B cell (primary cell): ENCODE measurements around the gene GHR. TPM values are rescaled to one million over a fixed set of nuclear protein-coding genes. Genes with fewer than 3 reads are reported as not detected.

Experiments
- ATAC-seq: fragments of 200-7000 bp; cut with Tn5 transposase; one replicate; pipeline ENCODE4 v1.10.0; 2021; ENCODE audit warnings: low read depth, mild to moderate bottlenecking, moderate number of reproducible peaks, moderate library complexity
- CTCF ChIA-PET: fragments of 350-600 bp; sonication (Branson Sonifier 250); formaldehyde crosslinking; loops from one replicate; lab custom pipeline; 2021; ENCODE audit warnings: antibody characterized with exemption, inconsistent platforms; lab: Charles Lee
- POLR2A ChIA-PET: fragments of 350-600 bp; sonication (Branson Sonifier 250); formaldehyde crosslinking; loops from one replicate; lab custom pipeline; 2021; ENCODE audit warnings: antibody characterized with exemption; lab: Charles Lee
- DNase-seq: peaks from one replicate; pipeline ENCODE4 v3.0.0; 2013
- H2AFZ ChIP-seq: 2 replicates; pipeline ENCODE4 v1.6.1; 2012; ENCODE audit warnings: mild to moderate bottlenecking, low read depth, low read length; ENCODE audit not compliant: insufficient read depth, poor library complexity, severe bottlenecking
- H3K27ac ChIP-seq, 2 donors: 1 replicate in 1 of 2; 2 replicates in 1 of 2; pipeline ENCODE4 v1.5.1; 2012 to 2013; ENCODE audit warnings: low read length in 2 of 2, mild to moderate bottlenecking in 2 of 2, moderate library complexity in 1 of 2
- H3K27me3 ChIP-seq, 4 experiments: fragments of 200-600 bp in 1 of 4; sonication (generic) in 1 of 4; replicated peaks in 1 of 4; 1 replicate in 2 of 4; 2 replicates in 2 of 4; pipeline versions ENCODE4 v1.6.1 to v1.7.0; 2013 to 2016; ENCODE audit warnings: low read length in 3 of 4, mild to moderate bottlenecking in 2 of 4, mixed read lengths in 1 of 4, moderate library complexity in 1 of 4; ENCODE audit not compliant: insufficient read depth in 4 of 4, control insufficient read depth in 3 of 4; ENCODE audit errors: control extremely low read depth in 1 of 4
- H3K36me3 ChIP-seq, 2 experiments: replicated peaks in 1 of 2; 1 replicate in 1 of 2; 2 replicates in 1 of 2; pipeline versions ENCODE4 v1.6.1 to v1.7.1; 2013; ENCODE audit warnings: low read length in 1 of 2; ENCODE audit not compliant: insufficient read depth in 2 of 2, control insufficient read depth in 1 of 2; ENCODE audit errors: control extremely low read depth in 1 of 2, extremely low read depth in 1 of 2
- H3K4me1 ChIP-seq, 2 donors: fragments of 200-600 bp in 1 of 2; sonication (generic) in 1 of 2; 1 replicate in 1 of 2; 2 replicates in 1 of 2; pipeline versions ENCODE4 v1.5.1 to v1.6.1; 2013 to 2017; ENCODE audit warnings: low read length in 2 of 2; ENCODE audit not compliant: control insufficient read depth in 2 of 2, insufficient read depth in 2 of 2
- H3K4me2 ChIP-seq: replicated peaks from 2 replicates; pipeline ENCODE3; 2012; ENCODE audit warnings: mild to moderate bottlenecking, low read depth, low read length; ENCODE audit not compliant: poor library complexity, severe bottlenecking
- H3K4me3 ChIP-seq, 5 experiments: fragments of 200-600 bp in 1 of 5; sonication (generic) in 1 of 5; 1 replicate in 3 of 5; 2 replicates in 2 of 5; pipeline versions ENCODE4 v1.5.1 to v1.7.0; 2011 to 2016; ENCODE audit warnings: low read length in 4 of 5, mild to moderate bottlenecking in 4 of 5, low read depth in 2 of 5, control low read depth in 1 of 5, moderate library complexity in 1 of 5; ENCODE audit not compliant: insufficient read depth in 1 of 5; ENCODE audit errors: control extremely low read depth in 1 of 5, extremely low read depth in 1 of 5
- H3K79me2 ChIP-seq: fragments of 200-600 bp; sonication (generic); one replicate; pipeline ENCODE4 v1.6.0; 2016; ENCODE audit warnings: low read length; ENCODE audit not compliant: control insufficient read depth, insufficient read depth
- H3K9ac ChIP-seq: fragments of 200-600 bp; sonication (generic); 2 replicates; pipeline ENCODE4 v1.6.1; 2017; ENCODE audit warnings: mild to moderate bottlenecking, low read length, moderate library complexity
- H3K9me3 ChIP-seq, 3 donors: one replicate each; pipeline versions ENCODE4 v1.6.1 to v1.7.1; 2013; ENCODE audit warnings: low read length in 2 of 3; ENCODE audit not compliant: control insufficient read depth in 2 of 3, insufficient read depth in 1 of 3; ENCODE audit errors: control extremely low read depth in 1 of 3
- H4K20me1 ChIP-seq: 2 replicates; pipeline ENCODE4 v1.6.0; 2012; ENCODE audit warnings: mild to moderate bottlenecking, low read length; ENCODE audit not compliant: insufficient read depth, control insufficient read depth, poor library complexity, severe bottlenecking
- H3K27ac Mint-ChIP-seq: one replicate; pipeline ENCODE4 v1.8.0; 2021; ENCODE audit warnings: mixed read lengths
- H3K27me3 Mint-ChIP-seq: one replicate; pipeline ENCODE4 v1.8.0; 2021; ENCODE audit warnings: mixed read lengths
- H3K4me1 Mint-ChIP-seq: one replicate; pipeline ENCODE4 v1.8.0; 2021; ENCODE audit warnings: mixed read lengths
- H3K4me3 Mint-ChIP-seq: one replicate; pipeline ENCODE4 v1.8.0; 2021; ENCODE audit warnings: mixed read lengths
- H3K9me3 Mint-ChIP-seq: one replicate; pipeline ENCODE4 v1.8.0; 2022; ENCODE audit warnings: mixed read lengths; ENCODE audit not compliant: insufficient read depth
- EZH2 ChIP-seq: IDR thresholded peaks from 2 replicates; pipeline ENCODE4 v1.6.1; 2012; ENCODE audit warnings: borderline replicate concordance, low read depth, mild to moderate bottlenecking, moderate library complexity, low read length; ENCODE audit not compliant: insufficient read depth, poor library complexity, severe bottlenecking
- WGBS: methylation state at CpG from one replicate; pipeline ENCODE4 v1.1.5; 2013; ENCODE audit warnings: missing lambda C conversion rate; ENCODE audit not compliant: insufficient coverage; 5-methylcytosine and 5-hydroxymethylcytosine counted together
- intact Hi-C: fragments of 100-400 bp; cut with micrococcal nuclease; formaldehyde crosslinking; loops from one replicate; pipeline ENCODE4 v1.10.0; 2022
- polyA plus RNA-seq: library from polyadenylated mRNA; depleted of rRNA; stranded (reverse); fragments of >200 nt; gene quantifications from 2 replicates; pipeline ENCODE4 v1.2.3, GENCODE V29; 2012
- total RNA-seq, 2 donors: library from RNA; stranded (reverse); fragments of 120-200 nt in 1 of 2; gene quantifications; 1 replicate in 1 of 2; 2 replicates in 1 of 2; pipeline versions ENCODE4 v1.2.3 to v1.2.4, GENCODE V29; 2013 to 2022
- TF ChIP-seq, protein P1 (sequence below): fragments of 200-600 bp; IDR thresholded peaks from one replicate; pipeline ENCODE4 v1.8.0; 2022; ENCODE audit warnings: antibody characterized with exemption, mild to moderate bottlenecking

Gene GHR
- total and polyA plus RNA-seq, 2 donors (not counting 1 experiment from before 2014, with no cell fraction given), result not detected

DNA sequence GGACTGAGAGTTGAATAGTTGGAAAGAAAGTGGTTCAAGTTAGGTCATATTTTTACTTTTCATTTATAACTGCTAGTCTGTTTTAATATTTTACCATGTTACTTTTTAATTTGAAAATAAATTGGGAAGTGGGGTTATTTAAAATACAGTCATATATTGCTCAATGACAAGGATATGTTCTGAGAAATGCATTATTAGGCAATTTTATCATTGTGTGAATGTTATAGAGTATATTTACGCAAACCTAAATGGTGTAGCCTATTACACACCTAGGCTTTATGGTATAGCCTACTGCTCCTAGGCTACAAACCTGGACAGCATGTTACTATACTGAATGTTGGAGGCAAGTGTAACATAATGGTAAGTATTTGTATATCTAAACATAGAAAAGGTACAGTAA lies 338.6 kb downstream of the GHR start:
- intact Hi-C loops, result no loop called here

GRCh38 chr5:42767491-42768105 lies 344.4 kb downstream of the GHR start:
- Mint-ChIP-seq H3K27me3 (peaks cover 15% of the 10 kb centered on the region), H3K9me3 (no peaks in the 10 kb centered on the region), H3K4me3 (no peak overlapping the region), H3K27ac (no peak overlapping the region), H3K4me1 (no peaks in the 10 kb centered on the region)
- H3K79me2 ChIP-seq, result no peaks in the 10 kb centered on the region
- no CpG with 5 or more reads among the region's 3 CpGs for WGBS
- H3K36me3 ChIP-seq, result no peaks in the 10 kb centered on the region
- H3K4me2 ChIP-seq, result no peak overlapping the region
- H3K27ac ChIP-seq, result no peak overlapping the region
- intact Hi-C loops, result loop anchor here (2.0 to 5.0 kb wide), 3 partner anchors 345 to 911 kb away; partner anchors contain the start of gene GHR
- POLR2A ChIA-PET, result no interaction called here
- H3K9ac ChIP-seq, result no peak overlapping the region
- ATAC-seq, result no peak
- no peaks in the 10 kb centered on the region for H3K4me1 ChIP-seq
- CTCF ChIA-PET, result interaction anchor here (0.7 to 1.8 kb wide), 14 partner anchors 11 to 1498 kb away, joined by 3 to 13 read pairs (median 4); partner anchors contain the start of gene GHR
- H4K20me1 ChIP-seq, result no peaks in the 10 kb centered on the region
- TF ChIP-seq, protein P1, sequence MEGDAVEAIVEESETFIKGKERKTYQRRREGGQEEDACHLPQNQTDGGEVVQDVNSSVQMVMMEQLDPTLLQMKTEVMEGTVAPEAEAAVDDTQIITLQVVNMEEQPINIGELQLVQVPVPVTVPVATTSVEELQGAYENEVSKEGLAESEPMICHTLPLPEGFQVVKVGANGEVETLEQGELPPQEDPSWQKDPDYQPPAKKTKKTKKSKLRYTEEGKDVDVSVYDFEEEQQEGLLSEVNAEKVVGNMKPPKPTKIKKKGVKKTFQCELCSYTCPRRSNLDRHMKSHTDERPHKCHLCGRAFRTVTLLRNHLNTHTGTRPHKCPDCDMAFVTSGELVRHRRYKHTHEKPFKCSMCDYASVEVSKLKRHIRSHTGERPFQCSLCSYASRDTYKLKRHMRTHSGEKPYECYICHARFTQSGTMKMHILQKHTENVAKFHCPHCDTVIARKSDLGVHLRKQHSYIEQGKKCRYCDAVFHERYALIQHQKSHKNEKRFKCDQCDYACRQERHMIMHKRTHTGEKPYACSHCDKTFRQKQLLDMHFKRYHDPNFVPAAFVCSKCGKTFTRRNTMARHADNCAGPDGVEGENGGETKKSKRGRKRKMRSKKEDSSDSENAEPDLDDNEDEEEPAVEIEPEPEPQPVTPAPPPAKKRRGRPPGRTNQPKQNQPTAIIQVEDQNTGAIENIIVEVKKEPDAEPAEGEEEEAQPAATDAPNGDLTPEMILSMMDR, result peak; percentile 69
- no peak for TF ChIP-seq EZH2
- no peak overlapping the region for H2AFZ ChIP-seq
- no peaks in the 10 kb centered on the region for H3K9me3 ChIP-seq
- DNase-seq, result peak; percentile 41
- H3K27me3 ChIP-seq, result no peaks in the 10 kb centered on the region
- no peak overlapping the region for H3K4me3 ChIP-seq

More for the DNA sequence above, 338.6 kb downstream of the GHR start:
- Mint-ChIP-seq H3K9me3 (no peaks in the 10 kb centered on the region), H3K4me3 (no peak overlapping the region), H3K4me1 (peaks cover 6% of the 10 kb centered on the region), H3K27ac (no peak overlapping the region), H3K27me3 (no peaks in the 10 kb centered on the region)
- no peak overlapping the region for H3K4me3 ChIP-seq
- no peak for ATAC-seq
- H3K79me2 ChIP-seq, result no peaks in the 10 kb centered on the region
- H3K27me3 ChIP-seq, result no peaks in the 10 kb centered on the region
- peaks cover 4 to 7% of the 10 kb centered on the region in 2 donors for H3K4me1 ChIP-seq
- H3K9me3 ChIP-seq, result no peaks in the 10 kb centered on the region
- no peaks in the 10 kb centered on the region for H4K20me1 ChIP-seq
- no peak for TF ChIP-seq EZH2
- TF ChIP-seq, protein P1, result no peak
- DNase-seq, result no peak
- CTCF ChIA-PET, result no interaction called here
- no peaks in the 10 kb centered on the region for H3K36me3 ChIP-seq
- no peak overlapping the region for H3K9ac ChIP-seq
- WGBS, result no CpG with 5 or more reads among the region's 1 CpG
- no peak overlapping the region for H2AFZ ChIP-seq
- no peak overlapping the region for H3K4me2 ChIP-seq
- no peak overlapping the region for H3K27ac ChIP-seq
- POLR2A ChIA-PET, result no interaction called here
